NCI-H2171 treated with DMSO at 0.1 percent for 48 hours (cell line): ENCODE results near the gene DGKA.
A peak's percentile ranks its signal among the peaks of the same experiment; 100 is the strongest.
"Not testable (repeated sequence)": the region's sequence is repeated elsewhere in the genome, so short reads cannot be mapped to it uniquely, and the experiment has no call there.

Experiments used
- DNase-seq: peaks from one replicate; lab custom pipeline; 2025; lab: John Stamatoyannopoulos, UW

The DGKA gene

GRCh38 chr12:55930771-55931316, at the start of gene DGKA:
DGKA (plus strand) TSS chr12:55931162; CDS start chr12:55936504, 5,342 bp downstream.
- peak; percentile 74 for DNase-seq

- no peak for DNase-seq
Measured at GRCh38 chr12:55885113-55885512, 45.8 kb upstream of the DGKA start.

- DNase-seq, result no peak
Measured at GRCh38 chr12:55891310-55891709, 39.7 kb upstream of the DGKA start.

GRCh38 chr12:55893723-55894122, 37.2 kb upstream of the DGKA start:
- DNase-seq, result no peak

- no peak for DNase-seq
Measured at GRCh38 chr12:55899082-55899481, 31.9 kb upstream of the DGKA start.

GRCh38 chr12:55901881-55902490, 29.0 kb upstream of the DGKA start:
- DNase-seq, result no peak

GRCh38 chr12:55906056-55906455, 24.9 kb upstream of the DGKA start:
- no peak for DNase-seq

- no peak for DNase-seq
Measured at GRCh38 chr12:55908726-55909512, 22.0 kb upstream of the DGKA start.

- no peak for DNase-seq
Measured at GRCh38 chr12:55909513-55909884, 21.5 kb upstream of the DGKA start.

GRCh38 chr12:55912908-55913307, 18.1 kb upstream of the DGKA start:
- no peak for DNase-seq

- no peak for DNase-seq
Measured at GRCh38 chr12:55915482-55915859, 15.5 kb upstream of the DGKA start.

- not testable (repeated sequence) for DNase-seq
Measured at GRCh38 chr12:55919032-55919431, 11.9 kb upstream of the DGKA start.

GRCh38 chr12:55922126-55922525, 8.8 kb upstream of the DGKA start:
- DNase-seq, result no peak

GRCh38 chr12:55923648-55924047, 7.3 kb upstream of the DGKA start:
- DNase-seq, result not testable (repeated sequence)

- no peak for DNase-seq
Measured at GRCh38 chr12:55925371-55925770, 5.6 kb upstream of the DGKA start.

- no peak for DNase-seq
Measured at GRCh38 chr12:55925870-55926737, 4.9 kb upstream of the DGKA start.

GRCh38 chr12:55926738-55927587, 4.0 kb upstream of the DGKA start:
- peak; percentile 95 for DNase-seq

- DNase-seq, result peak; percentile 76
Measured at GRCh38 chr12:55927588-55928502, 3.1 kb upstream of the DGKA start, which contains the start of gene PYM1. PYM1 (minus strand) TSS chr12:55927894; CDS start chr12:55927761, 133 bp downstream.

- no peak for DNase-seq
Measured at GRCh38 chr12:55929306-55929791, 1.6 kb upstream of the DGKA start.

GRCh38 chr12:55931317-55931779, 386 bp downstream of the DGKA start:
- DNase-seq, result no peak
